IMR-90 (cell line): ENCODE results near the gene CDV3. TPM values are rescaled to one million over a fixed set of nuclear protein-coding genes. Genes with fewer than 3 reads are reported as not detected.

Experiments
- ATAC-seq: fragments of 200-7000 bp; cut with Tn5 transposase; 2 replicates; pipeline ENCODE4 v1.9.1; 2020; ENCODE audit warnings: low read depth, mild to moderate bottlenecking, moderate library complexity
- BruUV-seq: library from RNA; stranded (reverse); fragments of 400-500 nt; replicated peaks from 2 replicates; lab custom pipeline; 2021; lab: Mats Ljungman, UMichigan
- CTCF ChIA-PET: fragments of 300-600 bp; formaldehyde crosslinking; extraction: SDS; loops from one replicate; lab custom pipeline; 2021; ENCODE audit warnings: antibody characterized with exemption; lab: Yijun Ruan, JAX
- POLR2A ChIA-PET: fragments of 300-600 bp; sonication (Branson Sonifier 250); formaldehyde crosslinking; loops from one replicate; lab custom pipeline; 2022; ENCODE audit warnings: antibody characterized with exemption; ENCODE audit not compliant: unreplicated experiment; lab: Charles Lee
- DNase-seq: peaks from one replicate; pipeline ENCODE4 v3.0.0; 2013
- H2AFZ ChIP-seq: replicated peaks from 2 replicates; pipeline ENCODE3; 2013; ENCODE audit warnings: low read length, mild to moderate bottlenecking; ENCODE audit not compliant: poor library complexity
- H2AK5ac ChIP-seq: 2 replicates; pipeline ENCODE4 v1.6.1; 2013; ENCODE audit warnings: low read depth, low read length, inconsistent platforms
- H2AK9ac ChIP-seq: replicated peaks from 2 replicates; pipeline ENCODE3; 2013; ENCODE audit warnings: mild to moderate bottlenecking, low read depth, low read length, moderate library complexity; ENCODE audit not compliant: poor library complexity
- H2BK120ac ChIP-seq: 2 replicates; pipeline ENCODE4 v1.6.1; 2013; ENCODE audit warnings: low read depth, low read length, inconsistent platforms
- H2BK15ac ChIP-seq: 3 replicates; pipeline ENCODE4 v1.6.1; 2013; ENCODE audit warnings: low read depth, low read length, inconsistent platforms
- H2BK20ac ChIP-seq: 2 replicates; pipeline ENCODE4 v1.6.1; 2013; ENCODE audit warnings: low read depth, mild to moderate bottlenecking, inconsistent platforms, low read length, moderate library complexity
- H2BK5ac ChIP-seq: 2 replicates; pipeline ENCODE4 v1.6.1; 2013; ENCODE audit warnings: mild to moderate bottlenecking, low read depth, low read length, inconsistent platforms; ENCODE audit not compliant: poor library complexity, severe bottlenecking
- H3K14ac ChIP-seq: replicated peaks from 2 replicates; pipeline ENCODE4 v1.6.1; 2013; ENCODE audit warnings: low read depth, low read length, inconsistent platforms
- H3K18ac ChIP-seq: 2 replicates; pipeline ENCODE4 v1.6.1; 2013; ENCODE audit warnings: low read depth, low read length, control low read depth
- H3K23ac ChIP-seq: 2 replicates; pipeline ENCODE4 v1.6.1; 2013; ENCODE audit warnings: low read depth, low read length, inconsistent platforms
- H3K27ac ChIP-seq: 2 replicates; pipeline ENCODE4 v1.5.1; 2013; ENCODE audit warnings: mild to moderate bottlenecking, control low read depth, low read length; ENCODE audit not compliant: insufficient read depth
- H3K27me3 ChIP-seq: 2 replicates; pipeline ENCODE4 v1.6.1; 2013; ENCODE audit warnings: low read length; ENCODE audit not compliant: control insufficient read depth, insufficient read depth
- H3K36me3 ChIP-seq: 2 replicates; pipeline ENCODE4 v1.6.1; 2013; ENCODE audit warnings: low read length, mixed read lengths; ENCODE audit not compliant: control insufficient read depth, insufficient read depth
- H3K4ac ChIP-seq: 2 replicates; pipeline ENCODE4 v1.6.1; 2013; ENCODE audit warnings: low read depth, low read length, inconsistent platforms
- H3K4me1 ChIP-seq: 2 replicates; pipeline ENCODE4 v1.6.1; 2013; ENCODE audit warnings: low read length, mixed read lengths; ENCODE audit not compliant: control insufficient read depth, insufficient read depth
- H3K4me2 ChIP-seq: 2 replicates; pipeline ENCODE4 v1.6.1; 2013; ENCODE audit warnings: low read depth, mild to moderate bottlenecking, control low read depth, low read length, moderate library complexity
- H3K4me3 ChIP-seq: 2 replicates; pipeline ENCODE4 v1.5.1; 2013; ENCODE audit warnings: low read depth, mild to moderate bottlenecking, control low read depth, low read length, moderate library complexity; ENCODE audit not compliant: insufficient read depth
- H3K56ac ChIP-seq: 2 replicates; pipeline ENCODE4 v1.6.1; 2013; ENCODE audit warnings: low read length, inconsistent platforms; ENCODE audit not compliant: insufficient read depth; ENCODE audit errors: extremely low read depth
- H3K79me1 ChIP-seq, 2 experiments: 2 replicates each; pipeline ENCODE4 v1.6.1; 2013; ENCODE audit warnings: low read length in 2 of 2, inconsistent platforms in 1 of 2, low read depth in 1 of 2
- H3K9ac ChIP-seq: 2 replicates; pipeline ENCODE4 v1.6.1; 2013; ENCODE audit warnings: low read depth, low read length, control low read depth
- H3K9me1 ChIP-seq: 2 replicates; pipeline ENCODE4 v1.6.1; 2013; ENCODE audit warnings: low read length, inconsistent platforms; ENCODE audit not compliant: insufficient read depth
- H3K9me3 ChIP-seq: 2 replicates; pipeline ENCODE4 v1.6.1; 2013; ENCODE audit warnings: low read length; ENCODE audit not compliant: control insufficient read depth, insufficient read depth
- H4K20me1 ChIP-seq: 2 replicates; pipeline ENCODE4 v1.6.1; 2013; ENCODE audit warnings: low read length, inconsistent platforms; ENCODE audit not compliant: insufficient read depth
- H4K5ac ChIP-seq: 2 replicates; pipeline ENCODE4 v1.6.1; 2013; ENCODE audit warnings: mild to moderate bottlenecking, low read depth, low read length, control low read depth
- H4K8ac ChIP-seq, 2 experiments: 2 replicates each; pipeline ENCODE4 v1.6.1; 2013; ENCODE audit warnings: low read depth in 2 of 2, low read length in 2 of 2, control low read depth in 1 of 2, inconsistent platforms in 1 of 2
- H4K91ac ChIP-seq: 2 replicates; pipeline ENCODE4 v1.6.1; 2013; ENCODE audit warnings: low read depth, low read length, inconsistent platforms; ENCODE audit not compliant: insufficient read depth
- BHLHE40 ChIP-seq: fragments of 150-350 bp; IDR thresholded peaks from 2 replicates; pipeline ENCODE4 v1.6.1; 2016; ENCODE audit warnings: mild to moderate bottlenecking, low read depth, low read length
- CEBPB ChIP-seq: IDR thresholded peaks from 2 replicates; pipeline ENCODE4 v1.6.1; 2012; ENCODE audit warnings: low read depth, low read length, improper control_type of control experiment
- CHD1 ChIP-seq: IDR thresholded peaks from 2 replicates; pipeline ENCODE4 v1.6.1; 2012; ENCODE audit warnings: low read depth, low read length, improper control_type of control experiment
- ELK1 ChIP-seq: fragments of 150-350 bp; IDR thresholded peaks from 2 replicates; pipeline ENCODE4 v1.6.1; 2016; ENCODE audit warnings: low read depth, mild to moderate bottlenecking, low read length, moderate library complexity, borderline replicate concordance
- FOS ChIP-seq: fragments of 150-350 bp; IDR thresholded peaks from 2 replicates; pipeline ENCODE4 v1.6.1; 2016; ENCODE audit warnings: low read depth, low read length
- MAFK ChIP-seq: IDR thresholded peaks from 2 replicates; pipeline ENCODE4 v1.6.1; 2012; ENCODE audit warnings: low read depth, low read length, improper control_type of control experiment
- MAZ ChIP-seq: IDR thresholded peaks from 2 replicates; pipeline ENCODE4 v1.6.1; 2012; ENCODE audit warnings: low read depth, mild to moderate bottlenecking, low read length, improper control_type of control experiment, moderate library complexity, borderline replicate concordance
- MXI1 ChIP-seq: IDR thresholded peaks from 2 replicates; pipeline ENCODE4 v1.6.1; 2012; ENCODE audit warnings: low read depth, mild to moderate bottlenecking, low read length, moderate library complexity, borderline replicate concordance
- POLR2A ChIP-seq: IDR thresholded peaks from 2 replicates; pipeline ENCODE4 v1.6.1; 2012; ENCODE audit warnings: mild to moderate bottlenecking, low read depth, low read length
- RCOR1 ChIP-seq: IDR thresholded peaks from 2 replicates; pipeline ENCODE4 v1.6.1; 2012; ENCODE audit warnings: mild to moderate bottlenecking, low read length, improper control_type of control experiment; ENCODE audit not compliant: insufficient replicate concordance
- RFX5 ChIP-seq: IDR thresholded peaks from 2 replicates; pipeline ENCODE4 v1.8.0; 2012; ENCODE audit warnings: low read depth, mild to moderate bottlenecking, low read length, moderate library complexity
- SMC3 ChIP-seq: fragments of 150-350 bp; IDR thresholded peaks from 2 replicates; pipeline ENCODE4 v1.6.1; 2016; ENCODE audit warnings: low read depth, mild to moderate bottlenecking, antibody characterized with exemption, low read length, moderate library complexity
- WGBS, 2 experiments: methylation state at CpG; one replicate each; pipeline versions ENCODE4 v1.1.5 to v1.1.7; 2013; ENCODE audit warnings: missing lambda C conversion rate in 2 of 2; ENCODE audit not compliant: insufficient read length in 1 of 2; ENCODE audit errors: extremely low coverage in 2 of 2; 5-methylcytosine and 5-hydroxymethylcytosine counted together
- dilution Hi-C: fragments of 300-500 bp; cut with HindIII; formaldehyde crosslinking; loops from one replicate; pipeline ENCODE4 v1.14.3; 2018; ENCODE audit warnings: low sequenced_read_pairs; ENCODE audit not compliant: unreplicated experiment
- in situ Hi-C: fragments of 300-500 bp; cut with MboI; formaldehyde crosslinking; loops from 3 replicates; pipeline ENCODE4 v1.14.3; 2019; ENCODE audit warnings: low sequenced_read_pairs, inconsistent platforms, mixed read lengths
- intact Hi-C: fragments of 100-400 bp; cut with micrococcal nuclease; formaldehyde crosslinking; loops from 2 replicates; pipeline ENCODE4 v1.10.0; 2022
- polyA plus RNA-seq, 3 experiments: library from polyadenylated mRNA; depleted of rRNA; stranded (reverse); fragments of >200 nt; gene quantifications; 2 replicates each; pipeline ENCODE4 v1.2.3, GENCODE V29; 2012; ENCODE audit warnings: low replicate concordance in 1 of 3
- total RNA-seq: library from RNA; depleted of rRNA; stranded (reverse); fragments of >200 nt; gene quantifications from 2 replicates; pipeline ENCODE4 v1.2.3, GENCODE V29; 2012
- TF ChIP-seq, protein P1 (sequence below): fragments of 150-350 bp; IDR thresholded peaks from 2 replicates; pipeline ENCODE4 v1.6.1; 2017; ENCODE audit warnings: mild to moderate bottlenecking, antibody characterized with exemption, low read length, low read depth
- TF ChIP-seq, protein P2 (sequence below): conservative IDR thresholded peaks from 2 replicates; pipeline ENCODE4 v1.5.1; 2012; ENCODE audit warnings: mild to moderate bottlenecking, low read depth, low read length, improper control_type of control experiment

CDV3 gene
- total and polyA plus RNA-seq, 2 of the 4 experiments (the other 2 are of a cell fraction), result 93.6 to 120 TPM

GRCh38 chr3:133573054-133573628, 345 bp upstream of the CDV3 start:
- Histone ChIP-seq H2AK5ac (peak overlapping the region; percentile 69; the same call in 1 of the 2 replicates), H4K8ac (peak overlapping the region; percentile 56 to 98), H3K4me2 (peak overlapping the region; percentile 77), H3K56ac (peak overlapping the region; percentile 91), H3K4me3 (peak overlapping the region; percentile 75), H3K9ac (peak overlapping the region; percentile 66), H3K14ac (peak overlapping the region; percentile 97), H3K23ac (peak overlapping the region; percentile 96), H3K79me1 (peaks cover 0 to 21% of the 10 kb centered on the region in 2 experiments; a peak in 3 of 4 replicates), H4K5ac (peak overlapping the region; percentile 79), H2AK9ac (peak overlapping the region; percentile 63), H2BK15ac (peak overlapping the region; percentile 99), H2BK20ac (peak overlapping the region; percentile 80), H2AFZ (peak overlapping the region; percentile 88), H3K27ac (peak overlapping the region; percentile 76), H3K4me1 (peaks cover 15% of the 10 kb centered on the region), H3K18ac (peak overlapping the region; percentile 73; the same call in 1 of the 2 replicates), H4K91ac (peak overlapping the region; percentile 92), H2BK120ac (peak overlapping the region; percentile 95), H3K9me1 (peaks cover 8% of the 10 kb centered on the region), H2BK5ac (peak overlapping the region; percentile 89), H3K4ac (peak overlapping the region; percentile 92), H3K36me3 (peaks cover 10% of the 10 kb centered on the region), H3K27me3 (no peaks in the 10 kb centered on the region), H4K20me1 (peaks cover 38% of the 10 kb centered on the region), H3K9me3 (no peaks in the 10 kb centered on the region)
- POLR2A ChIA-PET, result interaction anchor here (0.6 to 1.2 kb wide), 3 partner anchors 10 to 104 kb away, joined by 3 to 8 read pairs (median 3); no protein-coding TSS in a partner anchor
- WGBS, 2 experiments, result 2% methylated on average over 16 of the region's 33 CpGs; no CpG with 5 or more reads in 1 of the 2 experiments
- ATAC-seq (peak; percentile 85), DNase-seq (peak; percentile 100)
- intact Hi-C loops (loop anchor here (1.0 to 10.0 kb wide), 4 partner anchors 37 to 850 kb away; partner anchors contain the start of genes NPHP3 and SRPRB), in situ Hi-C loops (no loop called here), dilution Hi-C loops (no loop called here)
- CTCF ChIA-PET, result interaction anchor here (1.0 kb wide), 1 partner anchor 37 kb away, joined by 3 read pairs; no protein-coding TSS in a partner anchor
- BruUV-seq, result no TSS peak
- TF ChIP-seq SMC3 (no peak), BHLHE40 (peak; percentile 84), RCOR1 (no peak), RFX5 (0 out of 2 replicates have a peak, but pooled peaks have one; percentile 27), MAFK (peak; percentile 51), FOS (no peak), MAZ (peak; percentile 93; the same call in 1 of the 2 replicates), CEBPB (no peak), POLR2A (no peak), ELK1 (no peak), MXI1 (no peak; the same call in 1 of the 2 replicates), CHD1 (no peak)
- TF ChIP-seq, protein P1, sequence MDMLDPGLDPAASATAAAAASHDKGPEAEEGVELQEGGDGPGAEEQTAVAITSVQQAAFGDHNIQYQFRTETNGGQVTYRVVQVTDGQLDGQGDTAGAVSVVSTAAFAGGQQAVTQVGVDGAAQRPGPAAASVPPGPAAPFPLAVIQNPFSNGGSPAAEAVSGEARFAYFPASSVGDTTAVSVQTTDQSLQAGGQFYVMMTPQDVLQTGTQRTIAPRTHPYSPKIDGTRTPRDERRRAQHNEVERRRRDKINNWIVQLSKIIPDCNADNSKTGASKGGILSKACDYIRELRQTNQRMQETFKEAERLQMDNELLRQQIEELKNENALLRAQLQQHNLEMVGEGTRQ, result peak; percentile 37; the same call in 1 of the 2 replicates
- TF ChIP-seq, protein P2, sequence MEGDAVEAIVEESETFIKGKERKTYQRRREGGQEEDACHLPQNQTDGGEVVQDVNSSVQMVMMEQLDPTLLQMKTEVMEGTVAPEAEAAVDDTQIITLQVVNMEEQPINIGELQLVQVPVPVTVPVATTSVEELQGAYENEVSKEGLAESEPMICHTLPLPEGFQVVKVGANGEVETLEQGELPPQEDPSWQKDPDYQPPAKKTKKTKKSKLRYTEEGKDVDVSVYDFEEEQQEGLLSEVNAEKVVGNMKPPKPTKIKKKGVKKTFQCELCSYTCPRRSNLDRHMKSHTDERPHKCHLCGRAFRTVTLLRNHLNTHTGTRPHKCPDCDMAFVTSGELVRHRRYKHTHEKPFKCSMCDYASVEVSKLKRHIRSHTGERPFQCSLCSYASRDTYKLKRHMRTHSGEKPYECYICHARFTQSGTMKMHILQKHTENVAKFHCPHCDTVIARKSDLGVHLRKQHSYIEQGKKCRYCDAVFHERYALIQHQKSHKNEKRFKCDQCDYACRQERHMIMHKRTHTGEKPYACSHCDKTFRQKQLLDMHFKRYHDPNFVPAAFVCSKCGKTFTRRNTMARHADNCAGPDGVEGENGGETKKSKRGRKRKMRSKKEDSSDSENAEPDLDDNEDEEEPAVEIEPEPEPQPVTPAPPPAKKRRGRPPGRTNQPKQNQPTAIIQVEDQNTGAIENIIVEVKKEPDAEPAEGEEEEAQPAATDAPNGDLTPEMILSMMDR, result peak; percentile 22
